HG02588 (cell line): ENCODE results near the gene SNRNP48.

Source experiments
- ATAC-seq: cut with Tn5 transposase; IDR thresholded peaks from one replicate; pipeline ENCODE4 v1.9.1; 2021; ENCODE audit warnings: mild to moderate bottlenecking, moderate library complexity; ENCODE audit not compliant: unreplicated experiment

The SNRNP48 gene

DNA sequence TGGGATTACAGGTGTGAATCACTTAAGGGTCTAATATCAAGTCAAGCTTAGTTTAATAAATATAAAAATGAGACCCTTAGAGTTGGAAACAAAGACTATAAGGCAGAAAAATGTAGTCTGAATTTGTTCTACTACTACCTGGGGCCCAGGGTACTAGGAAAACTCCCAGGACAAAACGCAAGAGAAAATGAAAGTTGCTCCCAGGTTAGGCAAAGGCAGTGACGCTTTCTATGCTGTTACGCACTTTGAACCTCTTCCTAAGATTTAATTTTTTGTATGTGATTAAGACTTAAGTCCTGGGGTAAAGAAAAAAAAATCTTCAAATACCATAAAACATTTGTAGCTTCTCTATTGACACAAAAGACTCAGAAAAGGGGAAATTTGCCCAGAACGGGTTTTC, 31.2 kb upstream of the SNRNP48 start:
- no peak for ATAC-seq

DNA sequence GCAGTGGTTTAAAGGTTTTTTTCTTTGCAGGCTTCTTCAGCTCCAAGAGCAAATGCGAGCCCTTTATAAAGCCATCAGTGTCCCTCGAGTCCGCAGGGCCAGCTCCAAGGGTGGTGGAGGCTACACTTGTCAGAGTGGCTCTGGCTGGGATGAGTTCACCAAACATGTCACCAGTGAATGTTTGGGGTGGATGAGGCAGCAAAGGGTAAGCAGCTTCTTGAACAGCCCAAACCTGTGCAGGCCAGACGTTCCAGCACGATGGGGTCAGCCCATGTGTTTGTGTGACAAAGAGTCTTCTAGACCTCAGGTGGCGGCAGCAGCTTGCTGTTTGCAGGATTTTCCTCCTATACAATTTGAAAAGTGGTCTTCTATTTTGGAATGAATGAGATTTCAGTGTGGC, 30.8 kb upstream of the SNRNP48 start:
- no peak for ATAC-seq

DNA sequence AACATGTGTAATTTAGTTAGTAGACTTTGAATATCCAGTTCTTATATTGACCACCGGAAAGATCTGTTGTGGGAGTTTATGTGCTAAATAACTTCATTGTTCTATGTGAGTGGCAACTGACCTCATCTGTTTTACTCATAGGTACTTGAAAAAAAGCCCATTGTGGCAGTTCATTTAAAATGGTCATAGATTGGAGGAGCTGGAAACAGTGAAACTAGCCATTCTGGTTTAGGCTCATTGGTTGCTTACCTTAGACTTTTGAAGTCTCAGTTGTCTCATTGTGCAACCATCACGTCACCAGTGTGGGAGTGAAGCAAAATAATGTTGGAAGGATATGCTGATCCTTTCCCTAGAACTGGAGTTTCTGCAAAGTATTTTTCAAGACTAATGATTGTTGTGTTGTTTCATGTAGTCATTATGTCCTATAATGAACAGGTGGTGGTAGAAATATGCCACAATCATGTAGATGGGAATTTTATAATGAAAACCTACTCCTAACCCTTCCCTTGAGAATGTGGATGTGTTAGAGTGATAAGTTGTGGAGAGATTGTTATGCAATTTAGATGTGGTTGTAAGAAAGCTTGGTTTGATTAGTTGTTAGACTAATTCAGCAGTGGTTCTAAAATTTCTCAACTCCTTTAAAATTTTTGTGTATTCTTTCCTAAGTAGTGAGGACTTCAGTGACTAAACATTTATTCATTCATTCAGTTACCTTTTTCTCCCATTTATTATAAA, 30.2 kb upstream of the SNRNP48 start:
- ATAC-seq, result no peak

DNA sequence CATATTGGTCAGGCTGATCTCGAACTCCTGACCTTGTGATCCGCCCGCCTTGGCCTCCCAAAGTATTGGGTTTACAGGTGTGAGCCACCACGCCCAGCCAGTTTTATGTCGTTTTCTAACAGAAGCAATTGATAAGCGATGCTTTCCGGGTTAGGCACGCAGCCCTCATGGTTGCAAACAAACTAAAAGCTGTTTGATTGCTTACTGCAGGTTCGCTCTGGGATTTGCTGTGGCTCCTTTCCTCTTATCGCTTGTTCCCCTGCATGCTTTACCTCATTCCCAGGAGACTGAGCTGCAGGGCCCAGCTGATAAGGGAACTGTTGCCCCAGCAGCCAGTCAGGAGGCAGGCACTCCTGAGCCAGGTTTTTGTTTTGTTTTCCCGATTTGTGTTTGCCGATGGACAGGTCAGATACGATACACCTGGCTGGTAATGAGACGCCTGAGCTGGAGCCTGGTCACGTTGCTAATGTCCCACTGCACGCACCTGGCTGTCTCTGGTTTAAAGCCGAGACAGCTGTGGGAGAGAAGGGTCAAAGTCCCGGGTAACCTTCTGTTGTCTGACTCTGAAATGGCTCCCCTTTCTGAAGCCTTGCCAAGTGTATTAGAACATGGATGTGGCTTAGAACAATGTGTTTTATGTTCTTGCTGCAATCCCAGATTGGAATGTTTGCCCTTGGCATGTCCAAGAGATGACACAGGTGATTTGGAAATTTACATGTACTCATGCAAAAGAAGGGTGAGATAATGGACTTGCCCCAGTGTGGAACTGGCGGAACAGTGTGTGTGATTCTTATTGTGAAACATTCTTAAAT, 28.6 kb upstream of the SNRNP48 start:
- no peak for ATAC-seq

DNA sequence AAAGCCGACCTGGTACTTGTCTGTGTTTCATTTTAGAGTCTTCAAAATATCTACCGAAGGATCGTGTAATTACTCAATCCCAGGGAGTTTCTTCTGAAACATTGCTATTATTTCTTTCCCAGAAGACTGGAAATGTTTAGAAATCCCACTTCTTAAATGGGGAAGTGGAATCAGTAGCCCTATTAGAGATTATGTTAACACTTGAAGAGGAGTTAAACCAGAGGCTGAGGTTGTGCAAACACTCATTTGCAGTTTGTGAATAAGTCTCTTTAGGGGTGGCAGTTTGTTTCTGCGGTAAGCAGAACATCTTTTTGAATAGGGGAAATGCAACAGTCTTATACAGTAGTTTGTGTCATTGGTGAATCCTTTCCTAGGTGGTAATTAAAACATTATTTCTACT, 27.2 kb upstream of the SNRNP48 start:
- no peak for ATAC-seq

DNA sequence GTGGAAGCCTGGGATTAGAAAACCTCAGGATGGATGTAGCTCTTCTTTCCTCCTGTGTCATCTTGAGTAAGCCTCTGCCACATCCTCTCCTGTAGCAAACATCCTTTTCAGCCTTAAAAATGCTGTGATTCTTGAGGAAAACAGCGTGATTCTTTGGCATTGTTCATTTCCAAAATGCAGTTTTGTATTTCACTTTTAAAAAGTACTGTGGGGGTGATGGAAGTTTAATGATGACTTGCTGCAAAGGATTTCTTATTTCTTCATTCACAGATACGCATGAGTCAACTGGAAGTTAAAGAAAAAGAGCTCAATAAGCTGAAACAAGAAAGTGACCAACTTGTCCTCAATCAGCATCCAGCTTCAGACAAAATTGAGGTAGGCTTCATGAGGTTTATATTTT, 23.9 kb upstream of the SNRNP48 start:
- no peak for ATAC-seq

DNA sequence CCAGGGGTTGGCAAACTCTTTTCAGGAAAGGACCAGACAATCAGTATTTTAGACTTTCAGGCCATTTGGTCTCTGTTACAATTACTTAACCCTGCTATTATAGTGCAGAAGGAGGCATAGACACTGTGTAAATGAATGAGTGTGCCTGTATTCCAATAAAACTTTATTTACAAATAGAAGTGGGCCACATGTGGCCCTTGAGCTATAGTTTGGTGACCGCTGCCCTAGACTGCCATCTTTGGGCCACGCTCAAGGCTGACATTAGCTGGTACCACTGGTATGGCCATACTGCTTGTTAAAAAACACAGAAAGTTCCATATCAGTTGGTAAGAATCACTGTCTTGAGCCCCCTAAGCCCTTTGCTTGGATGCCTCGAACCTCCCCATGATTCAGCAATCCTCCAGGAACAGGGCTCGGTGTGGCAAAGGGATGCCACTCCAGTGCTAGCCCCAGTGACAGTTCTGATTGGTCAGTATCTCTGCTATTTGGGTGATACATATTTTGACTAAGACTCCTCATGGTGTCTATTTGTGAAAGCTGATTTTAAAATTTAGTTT, 23.3 kb upstream of the SNRNP48 start:
- no peak for ATAC-seq

DNA sequence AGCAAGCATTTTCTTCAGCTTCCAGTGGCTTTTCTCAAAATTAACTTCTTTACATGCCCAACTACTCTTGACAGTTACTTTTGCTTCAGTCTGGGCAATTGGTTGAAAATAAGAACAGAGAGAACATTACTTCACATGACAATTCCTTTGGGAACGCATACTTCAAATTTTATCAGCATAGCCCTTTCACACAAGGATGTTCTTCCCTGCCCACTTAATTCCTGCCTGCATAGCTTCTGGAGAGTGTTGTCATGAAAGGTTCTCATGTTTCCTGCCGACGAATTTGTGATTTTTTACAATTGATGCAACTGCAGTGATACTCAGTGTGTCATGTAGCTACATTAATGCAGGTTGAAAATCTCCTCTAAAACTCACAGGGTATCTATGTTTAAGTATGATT, 22.0 kb upstream of the SNRNP48 start:
- ATAC-seq, result no peak

DNA sequence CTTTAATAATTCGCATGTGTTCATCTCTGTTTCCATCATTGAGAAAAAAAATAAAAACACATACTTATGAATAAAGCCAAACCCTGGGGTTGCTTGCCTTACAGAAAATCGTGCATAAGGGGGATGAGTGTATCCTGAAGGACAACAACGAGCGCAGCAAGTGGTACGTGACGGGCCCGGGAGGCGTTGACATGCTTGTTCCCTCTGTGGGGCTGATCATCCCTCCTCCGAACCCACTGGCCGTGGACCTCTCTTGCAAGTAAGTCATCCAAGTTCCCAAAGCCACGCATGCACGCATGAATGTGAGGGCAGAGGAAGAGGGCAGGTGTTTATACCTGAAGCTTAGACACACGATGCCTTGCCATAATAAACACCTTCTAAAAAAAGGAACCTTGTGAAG, 20.9 kb upstream of the SNRNP48 start:
- no peak for ATAC-seq

DNA sequence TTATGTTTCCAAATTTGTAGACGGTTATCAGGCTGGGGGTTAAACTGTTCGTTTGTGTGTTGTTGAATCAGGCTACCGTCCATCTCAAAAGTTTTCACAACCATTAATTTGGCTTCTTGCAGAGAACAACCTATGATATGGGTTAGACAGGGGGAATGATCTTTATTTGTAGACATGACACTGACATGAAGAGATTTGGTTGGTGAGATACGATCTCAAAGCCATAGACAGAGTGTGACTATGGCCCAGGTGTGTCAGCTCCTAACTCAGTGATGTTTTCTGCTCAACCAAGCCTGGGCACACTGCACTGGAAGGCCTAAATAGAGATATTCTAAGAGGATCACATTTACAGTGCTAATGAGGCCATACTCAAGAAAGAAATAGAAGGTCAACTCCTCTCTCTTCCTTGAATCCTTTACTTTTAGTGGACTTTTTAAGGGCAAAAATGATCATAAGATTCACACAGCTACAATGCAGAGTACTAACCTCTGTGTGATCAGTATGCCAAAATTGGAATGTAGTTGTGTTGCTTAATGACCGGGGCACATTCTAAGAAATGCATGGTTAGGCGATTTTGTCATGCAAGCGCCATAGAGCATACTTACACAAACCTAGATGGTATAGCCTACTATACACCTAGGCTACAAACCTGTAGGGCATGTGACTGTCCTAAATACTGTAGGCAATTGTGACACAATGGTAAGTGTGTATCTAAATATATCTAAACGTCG, 17.6 kb upstream of the SNRNP48 start:
- no peak for ATAC-seq

DNA sequence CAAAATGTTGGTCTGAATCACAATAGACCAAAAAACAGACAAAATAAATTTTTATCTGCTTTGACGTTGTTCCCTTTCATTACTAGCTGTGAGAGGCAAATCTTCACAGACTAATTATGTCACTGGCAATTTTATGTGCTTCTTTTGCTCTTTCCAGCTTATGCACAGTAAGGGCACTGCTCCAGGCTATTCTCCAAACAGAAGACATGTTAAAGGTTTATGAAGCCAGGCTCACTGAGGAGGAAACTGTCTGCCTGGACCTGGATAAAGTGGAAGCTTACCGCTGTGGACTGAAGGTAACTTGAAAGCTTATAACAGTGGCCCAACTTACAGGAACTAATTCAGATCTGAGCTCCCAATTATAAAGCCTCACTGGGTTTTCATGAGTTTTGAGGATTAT, 15.5 kb upstream of the SNRNP48 start:
- no peak for ATAC-seq

DNA sequence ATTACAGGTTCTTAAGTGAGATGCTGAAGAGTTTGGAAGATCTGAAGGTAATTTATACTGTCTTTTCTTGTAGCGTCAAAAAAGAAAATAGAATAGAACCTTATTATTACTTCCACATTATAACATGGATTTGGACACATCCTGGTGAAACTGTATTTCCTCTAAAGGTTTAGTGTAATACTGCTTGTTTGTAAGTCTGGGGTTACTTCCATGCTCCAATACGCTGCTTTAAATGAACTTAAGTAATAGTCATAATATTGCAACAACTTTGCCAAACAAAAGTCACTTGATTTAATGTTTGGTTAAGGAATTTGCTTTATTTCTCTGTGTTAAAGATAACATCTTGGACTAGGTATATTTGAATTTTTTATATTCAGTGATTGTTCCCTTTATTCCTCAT, 11.5 kb upstream of the SNRNP48 start:
- no peak for ATAC-seq

DNA sequence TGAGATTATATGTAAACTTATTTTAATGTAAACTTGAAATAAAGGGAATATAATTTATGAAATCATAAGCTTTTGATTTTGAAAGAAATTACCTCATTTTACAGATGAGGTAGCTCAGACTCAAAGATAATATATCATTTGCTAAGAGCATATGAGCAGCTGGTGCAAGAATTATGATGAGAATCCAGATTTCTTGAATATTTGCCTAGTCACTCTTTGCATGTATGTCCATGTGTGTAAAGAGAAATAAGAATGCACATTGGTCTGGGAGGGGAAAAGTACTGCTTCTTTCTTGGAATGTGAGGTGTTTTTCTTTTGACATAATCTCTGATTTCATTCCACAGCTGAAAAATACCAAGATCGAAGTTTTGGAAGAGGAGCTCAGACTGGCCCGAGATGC, 11.1 kb upstream of the SNRNP48 start:
- no peak for ATAC-seq

DNA sequence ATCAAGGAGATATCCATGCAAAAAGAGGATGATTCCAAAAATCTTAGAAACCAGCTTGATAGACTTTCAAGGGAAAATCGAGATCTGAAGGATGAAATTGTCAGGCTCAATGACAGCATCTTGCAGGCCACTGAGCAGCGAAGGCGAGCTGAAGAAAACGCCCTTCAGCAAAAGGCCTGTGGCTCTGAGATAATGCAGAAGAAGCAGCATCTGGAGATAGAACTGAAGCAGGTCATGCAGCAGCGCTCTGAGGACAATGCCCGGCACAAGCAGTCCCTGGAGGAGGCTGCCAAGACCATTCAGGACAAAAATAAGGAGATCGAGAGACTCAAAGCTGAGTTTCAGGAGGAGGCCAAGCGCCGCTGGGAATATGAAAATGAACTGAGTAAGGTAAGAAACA, 10.1 kb upstream of the SNRNP48 start:
- no peak for ATAC-seq

DNA sequence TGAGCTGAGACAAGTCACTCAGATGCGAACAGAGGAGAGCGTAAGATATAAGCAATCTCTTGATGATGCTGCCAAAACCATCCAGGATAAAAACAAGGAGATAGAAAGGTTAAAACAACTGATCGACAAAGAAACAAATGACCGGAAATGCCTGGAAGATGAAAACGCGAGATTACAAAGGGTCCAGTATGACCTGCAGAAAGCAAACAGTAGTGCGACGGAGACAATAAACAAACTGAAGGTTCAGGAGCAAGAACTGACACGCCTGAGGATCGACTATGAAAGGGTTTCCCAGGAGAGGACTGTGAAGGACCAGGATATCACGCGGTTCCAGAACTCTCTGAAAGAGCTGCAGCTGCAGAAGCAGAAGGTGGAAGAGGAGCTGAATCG, 9.5 kb upstream of the SNRNP48 start:
- no peak for ATAC-seq

DNA sequence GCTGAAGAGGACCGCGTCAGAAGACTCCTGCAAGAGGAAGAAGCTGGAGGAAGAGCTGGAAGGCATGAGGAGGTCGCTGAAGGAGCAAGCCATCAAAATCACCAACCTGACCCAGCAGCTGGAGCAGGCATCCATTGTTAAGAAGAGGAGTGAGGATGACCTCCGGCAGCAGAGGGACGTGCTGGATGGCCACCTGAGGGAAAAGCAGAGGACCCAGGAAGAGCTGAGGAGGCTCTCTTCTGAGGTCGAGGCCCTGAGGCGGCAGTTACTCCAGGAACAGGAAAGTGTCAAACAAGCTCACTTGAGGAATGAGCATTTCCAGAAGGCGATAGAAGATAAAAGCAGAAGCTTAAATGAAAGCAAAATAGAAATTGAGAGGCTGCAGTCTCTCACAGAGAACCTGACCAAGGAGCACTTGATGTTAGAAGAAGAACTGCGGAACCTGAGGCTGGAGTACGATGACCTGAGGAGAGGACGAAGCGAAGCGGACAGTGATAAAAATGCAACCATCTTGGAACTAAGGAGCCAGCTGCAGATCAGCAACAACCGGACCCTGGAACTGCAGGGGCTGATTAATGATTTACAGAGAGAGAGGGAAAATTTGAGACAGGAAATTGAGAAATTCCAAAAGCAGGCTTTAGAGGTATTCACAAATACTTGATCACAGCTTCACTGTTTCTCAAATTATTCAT, 8.9 kb upstream of the SNRNP48 start:
- ATAC-seq, result no peak

DNA sequence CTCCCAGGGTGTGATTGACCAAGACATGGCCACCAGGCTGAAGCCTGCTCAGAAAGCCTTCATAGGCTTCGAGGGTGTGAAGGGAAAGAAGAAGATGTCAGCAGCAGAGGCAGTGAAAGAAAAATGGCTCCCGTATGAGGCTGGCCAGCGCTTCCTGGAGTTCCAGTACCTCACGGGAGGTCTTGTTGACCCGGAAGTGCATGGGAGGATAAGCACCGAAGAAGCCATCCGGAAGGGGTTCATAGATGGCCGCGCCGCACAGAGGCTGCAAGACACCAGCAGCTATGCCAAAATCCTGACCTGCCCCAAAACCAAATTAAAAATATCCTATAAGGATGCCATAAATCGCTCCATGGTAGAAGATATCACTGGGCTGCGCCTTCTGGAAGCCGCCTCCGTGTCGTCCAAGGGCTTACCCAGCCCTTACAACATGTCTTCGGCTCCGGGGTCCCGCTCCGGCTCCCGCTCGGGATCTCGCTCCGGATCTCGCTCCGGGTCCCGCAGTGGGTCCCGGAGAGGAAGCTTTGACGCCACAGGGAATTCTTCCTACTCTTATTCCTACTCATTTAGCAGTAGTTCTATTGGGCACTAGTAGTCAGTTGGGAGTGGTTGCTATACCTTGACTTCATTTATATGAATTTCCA, 4.6 kb upstream of the SNRNP48 start:
- ATAC-seq, result no peak

DNA sequence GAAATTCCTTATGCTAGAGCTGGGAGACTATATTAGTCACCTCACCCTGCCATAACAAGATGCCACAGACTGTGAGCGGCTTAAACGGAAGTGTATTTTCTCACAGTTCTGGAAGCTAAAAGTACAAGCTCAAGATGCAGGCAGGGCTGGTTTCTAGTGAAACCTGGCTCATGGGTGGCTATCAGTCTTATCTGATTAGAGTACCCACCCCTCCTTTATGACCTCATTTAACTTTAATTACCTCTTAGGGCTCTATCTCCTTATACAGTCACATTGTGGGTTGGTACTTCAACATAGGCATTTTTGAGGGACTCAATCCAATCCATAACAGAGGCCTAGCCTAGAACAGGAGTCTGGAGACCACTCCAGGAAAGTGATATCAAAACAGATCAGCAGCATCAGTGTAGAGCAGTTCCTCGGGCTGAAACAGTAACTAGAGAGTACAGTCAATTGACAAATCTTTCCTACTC, 2.3 kb upstream of the SNRNP48 start:
- ATAC-seq, result no peak

DNA sequence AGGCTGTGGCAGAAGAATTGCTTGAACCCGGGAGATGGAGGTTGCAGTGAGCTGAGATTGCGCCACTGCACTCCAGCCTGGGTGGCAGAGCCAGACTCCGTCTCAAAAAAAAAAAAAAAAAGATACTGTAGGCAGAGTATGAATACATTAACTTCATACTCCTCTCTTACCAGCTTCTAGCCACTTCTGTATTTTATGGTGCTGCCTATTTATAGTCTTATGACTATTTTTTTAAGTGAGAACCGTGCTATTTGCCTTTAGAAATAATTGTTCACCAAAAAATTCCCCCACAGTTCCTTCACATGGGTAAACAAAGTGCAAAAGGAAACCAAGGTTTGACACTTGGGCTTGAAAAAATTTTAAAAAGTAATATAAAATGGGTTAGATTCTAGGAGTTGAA, 1.5 kb upstream of the SNRNP48 start:
- ATAC-seq, result no peak

DNA sequence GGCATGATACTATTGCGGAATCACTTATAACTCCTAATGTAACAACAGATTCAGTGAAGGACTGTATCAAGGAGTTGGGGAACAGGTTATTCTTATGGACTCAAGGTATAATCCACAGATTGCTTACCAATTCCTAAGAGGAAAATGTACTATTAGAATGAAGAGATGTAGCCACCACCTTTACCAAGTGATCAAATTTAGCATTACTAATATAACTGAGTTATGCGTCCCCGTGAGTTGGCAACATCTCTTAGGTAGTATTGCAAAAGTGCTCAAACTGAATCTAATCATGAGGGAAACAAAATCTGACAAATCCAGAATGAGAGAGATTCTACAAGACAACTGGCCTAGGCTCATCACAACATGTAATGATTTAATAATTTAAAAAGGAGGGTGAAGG, 777 bp upstream of the SNRNP48 start:
- no peak for ATAC-seq
